AG04449 (cell line): Measurements from ENCODE around the gene SPTB.

Experiments used
- CTCF ChIA-PET: fragments of 350-600 bp; formaldehyde crosslinking; extraction: SDS; loops from one replicate; lab custom pipeline; 2021; ENCODE audit warnings: antibody characterized with exemption; lab: Yijun Ruan, JAX
- POLR2A ChIA-PET: fragments of 400-600, 350-600 bp; formaldehyde crosslinking; extraction: SDS; loops from one replicate; lab custom pipeline; 2020; ENCODE audit warnings: antibody characterized with exemption, inconsistent platforms; lab: Yijun Ruan, JAX
- DNase-seq: peaks from one replicate; pipeline ENCODE4 v3.0.0-alpha.2; 2010; ENCODE audit warnings: low read depth, low spot score
- H3K4me3 ChIP-seq: 2 replicates; pipeline ENCODE4 v1.5.1; 2011; ENCODE audit warnings: low read depth, mild to moderate bottlenecking, control low read depth, low read length
- CTCF ChIP-seq: IDR thresholded peaks from one replicate; pipeline ENCODE4 v1.5.1; 2011; ENCODE audit warnings: mild to moderate bottlenecking, moderate library complexity, low read length, control low read depth, inconsistent platforms; ENCODE audit not compliant: insufficient read depth; ENCODE audit errors: missing control alignments

SPTB gene

DNA sequence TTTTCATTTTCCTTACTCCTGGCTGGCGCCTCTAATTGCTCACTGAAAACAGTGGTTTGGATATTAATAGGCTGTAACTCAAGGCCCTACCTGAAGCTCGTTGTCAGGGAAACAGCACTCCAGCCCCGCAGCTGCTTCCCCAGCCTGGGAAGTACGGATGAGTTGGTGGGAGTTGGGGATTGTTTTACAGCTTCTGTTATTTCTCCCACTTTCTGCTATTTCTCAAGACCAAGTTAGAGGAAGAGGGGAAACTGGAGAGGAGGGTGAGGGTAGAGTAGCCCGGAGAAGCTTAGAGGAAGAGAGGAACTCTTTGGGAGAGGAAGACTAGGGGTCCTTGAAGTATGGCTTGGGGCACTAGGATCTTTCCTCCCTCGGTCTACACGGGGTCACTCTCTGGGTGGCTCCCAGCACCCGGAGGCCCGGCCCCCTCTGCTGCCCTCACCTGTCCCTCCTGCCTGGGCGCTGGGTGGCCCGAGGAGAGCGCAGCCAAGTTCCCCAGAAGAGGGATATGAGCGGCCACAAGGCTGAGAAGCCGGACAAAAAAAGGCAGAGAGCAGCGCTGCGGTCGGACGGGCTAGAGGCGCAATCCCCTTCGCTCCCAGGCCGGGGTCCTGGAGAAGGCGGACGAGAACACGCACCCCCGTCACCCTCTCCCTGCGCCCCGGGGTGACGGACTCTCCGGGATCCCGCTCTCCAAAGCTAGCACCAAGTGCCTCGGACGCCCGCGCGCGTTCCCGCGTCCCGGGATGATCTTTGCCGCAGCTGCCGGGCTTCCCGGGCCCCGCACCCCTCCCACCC, 671 bp downstream of the SPTB start:
- CTCF ChIA-PET = interaction anchor here (0.8 to 7.5 kb wide), 5 partner anchors 12 to 119 kb away, joined by 3 to 104 read pairs (median 3); no protein-coding TSS in a partner anchor
- DNase-seq = no peak
- TF ChIP-seq CTCF = no peak
- POLR2A ChIA-PET = no interaction called here
- peak overlapping the region; percentile 29 for H3K4me3 ChIP-seq

GRCh38 chr14:64877846-64878245, 1.9 kb downstream of the SPTB start:
- CTCF ChIA-PET = interaction anchor here (0.8 to 7.5 kb wide), 7 partner anchors 13 to 116 kb away, joined by 3 to 104 read pairs (median 4); no protein-coding TSS in a partner anchor
- POLR2A ChIA-PET = no interaction called here

DNA sequence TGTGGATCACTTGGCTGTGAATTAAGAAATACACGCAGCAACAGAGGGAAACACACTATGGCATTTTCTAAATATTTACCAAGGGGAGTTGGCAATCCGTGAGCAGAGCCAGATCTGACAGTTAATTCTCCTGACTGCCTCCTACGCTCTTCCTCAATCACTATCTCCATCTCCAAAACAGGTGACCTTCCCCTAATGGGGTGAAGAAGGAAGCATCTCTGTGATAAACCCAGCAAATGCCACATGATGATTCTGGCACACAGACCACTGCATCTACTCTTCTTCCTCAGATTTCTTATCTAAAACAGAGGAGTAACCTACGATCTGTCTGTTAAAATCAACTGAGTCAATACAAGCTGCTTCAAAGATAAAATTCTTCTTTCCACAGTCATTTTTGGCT, 4.4 kb downstream of the SPTB start:
- ChIA-PET CTCF (interaction anchor here (1.3 to 1.7 kb wide), 3 partner anchors 16 to 49 kb away, joined by 3 to 7 read pairs (median 6); no protein-coding TSS in a partner anchor), POLR2A (no interaction called here)
- no peak overlapping the region for H3K4me3 ChIP-seq
- no peak for DNase-seq
- no peak for TF ChIP-seq CTCF

More at GRCh38 chr14:64877846-64878245, 1.9 kb downstream of the SPTB start:
- DNase-seq = no peak
- H3K4me3 ChIP-seq = no peak overlapping the region
- no peak for TF ChIP-seq CTCF

DNA sequence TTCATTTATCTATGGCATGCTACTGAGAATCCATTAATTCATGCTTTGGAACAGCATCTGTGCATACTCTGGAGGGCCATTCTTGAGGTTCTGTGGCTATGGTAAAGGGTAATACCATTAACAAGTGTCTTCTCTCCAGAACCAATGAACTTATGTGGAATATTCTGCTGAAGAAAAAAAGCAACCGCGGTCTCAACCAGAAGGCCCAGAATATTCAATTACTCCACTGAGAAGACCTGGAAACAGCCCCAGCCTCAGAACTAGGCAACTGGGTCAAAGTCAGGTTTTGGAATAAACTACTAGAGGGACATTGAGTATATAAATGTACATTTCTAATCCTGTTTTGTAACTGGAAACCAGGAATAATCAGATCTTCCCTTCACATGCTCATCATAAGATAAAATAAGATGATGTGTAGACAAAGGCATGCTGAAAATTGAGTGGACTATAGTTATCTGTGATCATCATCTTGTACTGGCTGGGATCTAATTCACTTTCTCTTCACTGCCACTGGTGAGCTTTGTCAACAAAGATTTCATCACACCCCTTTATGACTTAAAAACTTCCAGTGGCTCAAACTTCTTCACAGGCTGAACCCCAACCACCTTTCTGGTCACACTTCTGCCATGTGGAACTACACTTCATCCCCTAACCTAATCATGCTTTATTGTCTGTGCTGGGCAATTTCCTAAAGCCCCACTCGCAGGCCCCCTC, 6.0 kb downstream of the SPTB start:
- CTCF ChIA-PET = interaction anchor here (1.3 kb wide), 1 partner anchor 37 kb away, joined by 6 read pairs; no protein-coding TSS in a partner anchor
- no peak for DNase-seq

DNA sequence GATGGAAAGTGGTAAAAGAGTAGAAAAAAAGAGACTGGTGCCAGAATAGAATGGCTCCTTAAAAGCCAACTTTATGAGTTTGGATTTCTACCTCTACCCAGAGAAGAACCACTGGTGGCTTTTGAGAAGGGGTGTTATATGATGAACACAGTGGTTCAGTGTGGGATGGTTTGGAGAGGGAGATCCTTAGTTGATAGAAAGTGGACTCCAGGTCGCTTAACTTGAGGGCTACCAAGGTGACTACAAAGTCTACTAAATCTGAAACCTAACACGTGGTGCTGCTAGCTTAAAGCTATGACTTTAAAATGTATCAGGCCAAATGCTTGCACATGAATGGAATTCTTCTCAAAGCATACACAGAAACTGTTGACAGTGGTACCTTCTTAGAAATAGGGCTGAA, 8.4 kb downstream of the SPTB start:
- ChIA-PET POLR2A (no interaction called here), CTCF (interaction anchor here (1.1 kb wide), 1 partner anchor 21 kb away, joined by 3 read pairs; no protein-coding TSS in a partner anchor)
- H3K4me3 ChIP-seq = no peak overlapping the region
- no peak for TF ChIP-seq CTCF
- no peak for DNase-seq

More for the DNA sequence above, 6.0 kb downstream of the SPTB start:
- H3K4me3 ChIP-seq = no peak overlapping the region
- TF ChIP-seq CTCF = no peak
- POLR2A ChIA-PET = no interaction called here

- no peak overlapping the region for H3K4me3 ChIP-seq
- ChIA-PET POLR2A (no interaction called here), CTCF (interaction anchor here (1.1 to 2.2 kb wide), 3 partner anchors 10 to 46 kb away, joined by 3 to 6 read pairs (median 3); no protein-coding TSS in a partner anchor)
- TF ChIP-seq CTCF = no peak
- DNase-seq = no peak
These were observed 9.5 kb downstream of the SPTB start for GRCh38 chr14:64870160-64870559.
